Loucy (cell line): ENCODE data around the gene GRWD1.

Experiments
- H2AFZ ChIP-seq: fragments of 200-600 bp; sonication (generic); 2 replicates; pipeline ENCODE4 v1.6.0; 2016; ENCODE audit warnings: antibody characterized with exemption, mild to moderate bottlenecking, low read length, moderate library complexity
- H3F3A ChIP-seq: fragments of 200-600 bp; 2 replicates; pipeline ENCODE4 v1.6.0; 2016; ENCODE audit warnings: antibody characterized with exemption, low read depth, mild to moderate bottlenecking
- H3K27me3 ChIP-seq: fragments of 200-600 bp; sonication (generic); 2 replicates; pipeline ENCODE4 v1.6.1; 2014; ENCODE audit warnings: low read length, mild to moderate bottlenecking; ENCODE audit not compliant: insufficient read depth, poor library complexity, severe bottlenecking
- H3K36me3 ChIP-seq: fragments of 200-600 bp; sonication (generic); 2 replicates; pipeline ENCODE4 v1.6.1; 2016; ENCODE audit warnings: low read length; ENCODE audit not compliant: insufficient read depth
- H3K4me1 ChIP-seq: fragments of 200-600 bp; sonication (generic); 2 replicates; pipeline ENCODE4 v1.5.1; 2014; ENCODE audit warnings: low read length, mild to moderate bottlenecking; ENCODE audit not compliant: insufficient read depth, poor library complexity, severe bottlenecking
- H3K4me2 ChIP-seq: fragments of 200-600 bp; sonication (generic); 2 replicates; pipeline ENCODE4 v1.6.0; 2014; ENCODE audit warnings: antibody characterized with exemption, low read length, low read depth, mild to moderate bottlenecking; ENCODE audit not compliant: poor library complexity, severe bottlenecking
- H3K4me3 ChIP-seq: fragments of 200-600 bp; sonication (generic); 2 replicates; pipeline ENCODE4 v1.5.1; 2014; ENCODE audit warnings: low read length, mild to moderate bottlenecking, mixed read lengths; ENCODE audit not compliant: poor library complexity, severe bottlenecking
- H3K79me2 ChIP-seq: fragments of 200-600 bp; sonication (generic); 2 replicates; pipeline ENCODE4 v1.6.1; 2014; ENCODE audit warnings: low read length; ENCODE audit not compliant: insufficient read depth
- H3K9ac ChIP-seq: fragments of 200-600 bp; sonication (generic); 2 replicates; pipeline ENCODE4 v1.6.0; 2014; ENCODE audit warnings: mild to moderate bottlenecking, low read depth, low read length, moderate library complexity; ENCODE audit not compliant: poor library complexity, severe bottlenecking
- H3K9me2 ChIP-seq: fragments of 200-600 bp; sonication (generic); replicated peaks from 2 replicates; pipeline ENCODE4 v1.6.1; 2016; ENCODE audit warnings: low read depth, low read length, mixed read lengths
- H3K9me3 ChIP-seq: fragments of 200-600 bp; sonication (generic); 2 replicates; pipeline ENCODE4 v1.6.1; 2014; ENCODE audit warnings: mild to moderate bottlenecking, antibody characterized with exemption, low read length, low read depth; ENCODE audit not compliant: insufficient read depth
- H4K20me1 ChIP-seq: fragments of 200-600 bp; sonication (generic); 2 replicates; pipeline ENCODE4 v1.6.0; 2014; ENCODE audit warnings: antibody characterized with exemption, low read length, mild to moderate bottlenecking; ENCODE audit not compliant: insufficient read depth, poor library complexity, severe bottlenecking
- CTCF ChIP-seq: fragments of 200-600 bp; sonication (generic); conservative IDR thresholded peaks from 2 replicates; pipeline ENCODE4 v1.5.1; 2014; ENCODE audit warnings: mild to moderate bottlenecking, antibody characterized with exemption, low read length
- EZH2phosphoT487 ChIP-seq: fragments of 200-600 bp; IDR thresholded peaks from 2 replicates; pipeline ENCODE4 v1.6.1; 2018; ENCODE audit warnings: antibody characterized with exemption, mild to moderate bottlenecking, moderate library complexity, borderline replicate concordance

The GRWD1 gene

GRCh38 chr19:48455171-48455907, 9.6 kb downstream of the GRWD1 start, which contains the start of gene KCNJ14:
Gene KCNJ14 (plus strand): TSS chr19:48455574. CDS start chr19:48461725, 6,151 bp downstream.
- Histone ChIP-seq H3K9me3 (no peaks in the 10 kb centered on the region), H3K4me3 (no peak within 1 kb of the TSS), H3K9ac (no peak within 1 kb of the TSS), H3K36me3 (peaks cover 31% of the 10 kb centered on the region; the same call in 1 of the 2 replicates), H2AFZ (no peak within 1 kb of the TSS), H4K20me1 (no peaks in the 10 kb centered on the region), H3K79me2 (no peaks in the 10 kb centered on the region; the same call in 1 of the 2 replicates), H3K4me2 (no peak within 1 kb of the TSS), H3K9me2 (no peaks in the 10 kb centered on the region), H3K4me1 (no peaks in the 10 kb centered on the region), H3K27me3 (no peaks in the 10 kb centered on the region), H3F3A (no peaks in the 10 kb centered on the region)
- TF ChIP-seq CTCF, result no peak
- TF ChIP-seq EZH2phosphoT487, result no peak

GRCh38 chr19:48455908-48456562, 10.3 kb downstream of the GRWD1 start:
- Histone ChIP-seq H3F3A (no peaks in the 10 kb centered on the region), H3K36me3 (peaks cover 25% of the 10 kb centered on the region; the same call in 1 of the 2 replicates), H2AFZ (no peak overlapping the region), H4K20me1 (no peaks in the 10 kb centered on the region), H3K4me3 (no peak overlapping the region), H3K27me3 (no peaks in the 10 kb centered on the region), H3K9me2 (no peaks in the 10 kb centered on the region), H3K4me1 (no peaks in the 10 kb centered on the region), H3K4me2 (no peak overlapping the region), H3K9me3 (no peaks in the 10 kb centered on the region), H3K79me2 (no peaks in the 10 kb centered on the region; the same call in 1 of the 2 replicates), H3K9ac (no peak overlapping the region)
- TF ChIP-seq CTCF (no peak), EZH2phosphoT487 (no peak)

GRCh38 chr19:48456864-48457263, 11.1 kb downstream of the GRWD1 start:
- H3K4me2 ChIP-seq, result no peak overlapping the region
- no peaks in the 10 kb centered on the region for H3K27me3 ChIP-seq
- no peaks in the 10 kb centered on the region for H3K4me1 ChIP-seq
- TF ChIP-seq EZH2phosphoT487 (no peak), CTCF (no peak)
- no peak overlapping the region for H2AFZ ChIP-seq
- no peak overlapping the region for H3K9ac ChIP-seq
- H3K9me2 ChIP-seq, result no peaks in the 10 kb centered on the region
- H3K79me2 ChIP-seq, result no peaks in the 10 kb centered on the region; the same call in 1 of the 2 replicates
- H3K36me3 ChIP-seq, result peaks cover 20% of the 10 kb centered on the region; the same call in 1 of the 2 replicates
- no peaks in the 10 kb centered on the region for H4K20me1 ChIP-seq
- no peak overlapping the region for H3K4me3 ChIP-seq
- no peaks in the 10 kb centered on the region for H3F3A ChIP-seq
- no peaks in the 10 kb centered on the region for H3K9me3 ChIP-seq
